ENCODE data around the gene HABP2.

DNA sequence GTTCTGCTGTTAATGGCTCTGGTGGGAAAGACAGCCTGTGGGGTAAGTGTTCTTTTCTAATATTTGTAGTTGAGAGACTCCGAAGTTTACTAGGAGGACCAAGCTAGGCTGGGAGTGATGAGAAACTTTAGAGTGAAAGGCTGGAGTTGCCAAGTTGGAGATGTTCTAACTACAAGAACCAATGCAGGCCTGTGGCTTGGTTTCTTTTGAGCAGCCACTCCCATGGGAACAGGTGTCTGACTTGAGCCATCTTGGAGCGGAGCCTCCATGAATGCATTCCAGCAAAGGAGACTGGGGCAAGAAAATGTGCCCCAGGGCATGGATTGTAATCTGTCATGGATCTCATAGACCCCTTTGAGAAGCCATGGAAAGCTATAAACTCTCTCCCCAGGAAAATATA lies 296 bp downstream of the HABP2 start:
- TF ChIP-seq, protein P1, sequence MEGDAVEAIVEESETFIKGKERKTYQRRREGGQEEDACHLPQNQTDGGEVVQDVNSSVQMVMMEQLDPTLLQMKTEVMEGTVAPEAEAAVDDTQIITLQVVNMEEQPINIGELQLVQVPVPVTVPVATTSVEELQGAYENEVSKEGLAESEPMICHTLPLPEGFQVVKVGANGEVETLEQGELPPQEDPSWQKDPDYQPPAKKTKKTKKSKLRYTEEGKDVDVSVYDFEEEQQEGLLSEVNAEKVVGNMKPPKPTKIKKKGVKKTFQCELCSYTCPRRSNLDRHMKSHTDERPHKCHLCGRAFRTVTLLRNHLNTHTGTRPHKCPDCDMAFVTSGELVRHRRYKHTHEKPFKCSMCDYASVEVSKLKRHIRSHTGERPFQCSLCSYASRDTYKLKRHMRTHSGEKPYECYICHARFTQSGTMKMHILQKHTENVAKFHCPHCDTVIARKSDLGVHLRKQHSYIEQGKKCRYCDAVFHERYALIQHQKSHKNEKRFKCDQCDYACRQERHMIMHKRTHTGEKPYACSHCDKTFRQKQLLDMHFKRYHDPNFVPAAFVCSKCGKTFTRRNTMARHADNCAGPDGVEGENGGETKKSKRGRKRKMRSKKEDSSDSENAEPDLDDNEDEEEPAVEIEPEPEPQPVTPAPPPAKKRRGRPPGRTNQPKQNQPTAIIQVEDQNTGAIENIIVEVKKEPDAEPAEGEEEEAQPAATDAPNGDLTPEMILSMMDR (conservative IDR thresholded peaks at IDR 0.05 in 1 of 2, IDR thresholded peaks at IDR 0.05 in 1 of 2; ENCODE audit: extremely low read depth in 1 of 2, insufficient read depth in 1 of 2, low read depth in 1 of 2, low read length in 2 of 2) = no peak
- TF ChIP-seq EZH2 (IDR thresholded peaks at IDR 0.05; ENCODE audit: borderline replicate concordance, low read length) = no peak
